GM19240 (cell line): ENCODE data around the gene RAB39A.
A peak's percentile ranks its signal among the peaks of the same experiment; 100 is the strongest.

ENCODE experiments used
- DNase-seq: peaks from one replicate; pipeline ENCODE4 v3.0.0; 2011; ENCODE audit warnings: low spot score; ENCODE audit not compliant: insufficient read length

The RAB39A gene

GRCh38 chr11:107961480-107961879 lies 33.2 kb downstream of the RAB39A start:
- no peak for DNase-seq

- no peak for DNase-seq
Observed at GRCh38 chr11:107962181-107962580, 33.9 kb downstream of the RAB39A start.

- DNase-seq = no peak
Observed at GRCh38 chr11:107963091-107963490, 34.8 kb downstream of the RAB39A start.

GRCh38 chr11:107969219-107969618 lies 41.0 kb downstream of the RAB39A start:
- no peak for DNase-seq

- no peak for DNase-seq
Observed at GRCh38 chr11:107970049-107970448, 41.8 kb downstream of the RAB39A start.

- no peak for DNase-seq
Observed at GRCh38 chr11:107973641-107974040, 45.4 kb downstream of the RAB39A start.

GRCh38 chr11:107988397-107989158 lies 60.3 kb downstream of the RAB39A start:
- DNase-seq = no peak

GRCh38 chr11:107991868-107992414 lies 63.7 kb downstream of the RAB39A start:
- DNase-seq = no peak

- no peak for DNase-seq
Observed at GRCh38 chr11:107996006-107996776, 67.9 kb downstream of the RAB39A start.

- DNase-seq = no peak
Observed at GRCh38 chr11:107998761-107999160, 70.5 kb downstream of the RAB39A start.

GRCh38 chr11:107999759-108000455 lies 71.7 kb downstream of the RAB39A start:
- DNase-seq = peak; percentile 46

- no peak for DNase-seq
Observed at GRCh38 chr11:108002476-108002875, 74.2 kb downstream of the RAB39A start.

- no peak for DNase-seq
Observed at GRCh38 chr11:108003623-108004022, 75.4 kb downstream of the RAB39A start.

GRCh38 chr11:108007819-108008218 lies 79.6 kb downstream of the RAB39A start:
- DNase-seq = no peak

- DNase-seq = peak; percentile 80
Observed at GRCh38 chr11:108008656-108009496, 80.6 kb downstream of the RAB39A start, which contains the start of gene CUL5. TSS of gene CUL5 (plus strand) at chr11:108008898. CDS start at chr11:108009349, 451 bp downstream.

GRCh38 chr11:108009497-108010370 lies 81.5 kb downstream of the RAB39A start:
- no peak for DNase-seq

- DNase-seq = no peak
Observed at GRCh38 chr11:108012139-108012725, 84.0 kb downstream of the RAB39A start.
